ENCODE measurements around the gene ZNF816.
"Not testable (repeated sequence)": the region's sequence is repeated elsewhere in the genome, so short reads cannot be mapped to it uniquely, and the experiment has no call there.

ZNF816 gene

DNA sequence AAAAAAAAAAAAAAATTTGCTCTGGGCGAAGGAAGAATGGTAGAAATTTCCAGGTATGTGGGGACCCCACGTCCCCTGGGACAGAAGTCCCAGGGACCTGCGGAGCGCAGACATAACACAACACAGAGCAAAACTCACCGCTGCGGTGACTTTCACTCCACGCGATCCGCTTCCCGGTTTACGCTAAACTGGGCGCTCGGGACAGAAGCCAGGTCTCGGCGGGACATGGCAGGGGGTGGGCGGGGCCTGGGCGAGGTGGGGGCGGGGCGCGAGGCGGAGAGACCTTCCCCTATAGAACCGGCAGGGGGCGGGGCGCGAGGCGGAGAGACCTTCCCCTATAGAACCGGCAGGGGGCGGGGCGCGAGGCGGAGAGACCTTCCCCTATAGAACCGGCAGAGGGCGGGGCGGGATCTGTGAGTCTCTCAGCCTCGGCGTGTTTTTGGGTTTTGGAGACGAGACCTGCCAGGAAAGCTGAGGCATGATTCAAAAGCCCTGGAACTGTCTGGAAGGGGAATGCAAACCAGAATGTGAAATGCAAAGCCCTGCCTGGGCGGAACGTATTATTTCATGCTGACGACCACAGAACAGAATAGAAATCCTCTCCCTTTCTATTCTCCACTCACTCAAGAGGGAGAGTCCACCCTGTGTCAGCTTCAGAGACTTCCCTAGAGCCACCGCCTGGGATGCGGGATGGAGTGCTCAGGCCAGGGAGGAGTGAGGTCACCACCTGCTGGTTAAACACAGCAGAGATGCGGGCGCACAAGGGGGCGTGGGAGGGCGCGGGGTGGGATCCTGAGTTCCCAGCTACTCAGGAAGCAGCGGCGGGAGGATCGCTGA, 30.9 kb upstream of the ZNF816 start:
- peak overlapping the region; percentile 66 to 70 for H3K4me3 ChIP-seq (ENCODE audit: low read depth in 1 of 2, low read length in 2 of 2)
- H3K4me1 ChIP-seq (ENCODE audit: control insufficient read depth in 1 of 2, insufficient read depth in 2 of 2, low read length in 2 of 2): peaks cover 0 to 8% of the 10 kb centered on the region in 2 donors
- H3K36me3 ChIP-seq (ENCODE audit: control insufficient read depth in 1 of 2, insufficient read depth in 2 of 2, low read length in 2 of 2): no peaks in the 10 kb centered on the region
- peaks cover 0 to 2% of the 10 kb centered on the region in 2 donors for H3K9me3 ChIP-seq (ENCODE audit: control insufficient read depth in 1 of 2, low read length in 2 of 2)
- no peaks in the 10 kb centered on the region for H3K27me3 ChIP-seq (ENCODE audit: control insufficient read depth in 1 of 2, insufficient read depth in 2 of 2, low read length in 2 of 2)
- H3K27ac ChIP-seq (ENCODE audit: low read depth, low read length): no peak overlapping the region
- H3K9ac ChIP-seq (ENCODE audit: low read depth in 1 of 2, low read length in 2 of 2): peak overlapping the region; percentile 39 to 43

DNA sequence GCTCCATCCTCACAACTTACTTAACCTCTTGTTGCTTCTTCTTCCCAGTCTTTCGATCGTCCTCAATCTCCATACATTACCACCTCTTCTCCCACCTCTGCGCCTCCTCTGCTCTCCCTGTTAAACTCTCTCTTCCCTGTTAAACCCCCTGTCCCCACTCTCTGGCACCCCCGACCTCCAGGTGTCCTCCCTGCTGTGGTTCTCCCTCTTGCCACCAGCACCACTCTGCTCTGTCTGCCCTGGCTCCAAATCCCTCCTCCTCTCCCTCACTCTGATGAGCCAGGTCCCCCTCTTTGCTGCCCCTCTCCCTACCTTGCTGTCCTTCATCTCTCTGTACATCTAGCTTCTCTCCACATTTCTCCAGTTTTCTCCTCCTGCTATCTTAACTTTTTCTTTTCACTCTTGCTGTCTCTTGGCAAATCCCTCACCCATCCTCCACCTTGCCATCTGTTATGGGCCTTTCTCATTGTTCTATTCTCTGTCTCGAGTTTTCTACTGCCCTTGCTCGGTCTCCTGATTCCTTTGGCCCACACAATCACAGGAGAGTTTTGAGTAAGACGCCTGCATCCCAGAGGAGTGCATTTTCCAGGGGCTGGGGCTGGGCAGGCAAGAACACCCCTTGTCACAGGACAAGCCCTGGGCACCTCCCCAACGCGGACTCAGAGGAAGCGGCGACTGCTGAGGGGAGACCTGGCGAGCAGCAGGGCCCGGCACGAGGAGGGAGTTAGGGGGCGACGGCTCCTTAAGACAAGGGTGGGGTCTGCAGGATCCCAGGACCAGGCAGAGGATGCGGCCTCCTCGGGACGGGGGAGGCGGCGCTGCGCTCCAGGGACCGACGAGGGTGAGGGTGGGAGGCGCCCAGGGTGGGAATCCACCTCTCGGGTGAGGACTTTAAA, 29.7 kb upstream of the ZNF816 start:
- peak overlapping the region; percentile 62 to 65 for H3K4me3 ChIP-seq (ENCODE audit: low read depth in 1 of 2, low read length in 2 of 2)
- H3K9ac ChIP-seq (ENCODE audit: low read depth in 1 of 2, low read length in 2 of 2): peak overlapping the region; percentile 25 to 39
- peaks cover 2 to 4% of the 10 kb centered on the region in 2 donors for H3K9me3 ChIP-seq (ENCODE audit: control insufficient read depth in 1 of 2, low read length in 2 of 2)
- H3K4me1 ChIP-seq (ENCODE audit: control insufficient read depth in 1 of 2, insufficient read depth in 2 of 2, low read length in 2 of 2): peaks cover 0 to 8% of the 10 kb centered on the region in 2 donors
- H3K36me3 ChIP-seq (ENCODE audit: control insufficient read depth in 1 of 2, insufficient read depth in 2 of 2, low read length in 2 of 2): peaks cover 0 to under 1% of the 10 kb centered on the region in 2 donors
- H3K27ac ChIP-seq (ENCODE audit: low read depth, low read length): no peak overlapping the region
- H3K27me3 ChIP-seq (ENCODE audit: control insufficient read depth in 1 of 2, insufficient read depth in 2 of 2, low read length in 2 of 2): no peaks in the 10 kb centered on the region

DNA sequence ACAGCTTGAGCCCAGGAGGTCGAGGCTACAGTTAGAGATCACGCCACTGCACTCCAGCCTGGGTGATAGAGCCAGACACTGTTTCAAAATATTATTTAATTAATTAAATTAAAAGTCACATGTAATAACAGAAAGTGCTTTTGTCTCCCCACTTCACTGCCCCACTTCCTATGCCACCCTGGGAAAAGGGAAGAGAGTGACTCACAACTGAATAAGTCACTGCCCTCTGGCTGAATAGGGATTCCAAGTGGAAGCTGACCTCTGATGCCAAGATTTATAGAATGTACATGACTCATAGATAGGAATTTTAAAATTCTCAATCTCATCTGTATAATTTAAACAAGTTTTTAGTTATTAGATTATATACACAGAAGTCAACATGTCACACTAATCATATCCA, 28.8 kb upstream of the ZNF816 start:
- Histone ChIP-seq H3K36me3 (ENCODE audit: control insufficient read depth in 1 of 2, insufficient read depth in 2 of 2, low read length in 2 of 2) (peaks cover 0 to 4% of the 10 kb centered on the region in 2 donors), H3K27ac (ENCODE audit: low read depth, low read length) (no peak overlapping the region)

DNA sequence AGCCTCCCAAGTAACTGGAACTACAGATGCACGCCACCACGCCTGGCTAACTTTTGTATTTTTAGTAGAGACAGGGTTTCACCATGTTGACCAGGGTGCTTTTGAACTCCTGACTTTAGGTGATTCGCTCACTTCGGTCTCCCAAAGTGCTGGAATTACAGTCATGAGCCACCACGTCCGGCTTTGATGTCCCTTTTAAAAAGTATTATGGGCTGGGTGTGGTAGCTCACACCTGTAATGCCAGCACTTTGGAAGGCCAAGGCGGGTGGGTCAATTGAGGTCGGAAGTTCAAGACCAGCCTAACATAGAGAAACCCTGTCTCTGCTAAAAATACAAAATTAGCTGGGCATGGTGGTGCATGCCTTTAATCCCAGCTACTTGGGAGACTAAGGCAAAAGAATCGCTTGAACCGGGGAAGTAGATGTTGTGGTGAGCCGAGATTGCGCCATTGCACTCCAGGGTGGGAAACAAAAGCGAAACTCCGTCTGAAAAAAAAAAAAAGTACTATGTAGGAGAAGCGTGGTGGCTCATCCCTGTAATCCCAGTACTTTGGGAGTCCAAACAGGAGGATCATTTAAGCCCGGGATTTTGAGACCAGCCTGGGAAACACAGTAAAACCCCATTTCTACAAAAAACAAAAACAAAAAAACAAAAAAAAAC, 28.2 kb upstream of the ZNF816 start:
- Histone ChIP-seq H3K27ac (ENCODE audit: low read depth, low read length) (no peak overlapping the region), H3K9ac (ENCODE audit: low read depth in 1 of 2, low read length in 2 of 2) (no peak overlapping the region), H3K36me3 (ENCODE audit: control insufficient read depth in 1 of 2, insufficient read depth in 2 of 2, low read length in 2 of 2) (peaks cover 0 to 9% of the 10 kb centered on the region in 2 donors), H3K4me1 (ENCODE audit: control insufficient read depth in 1 of 2, insufficient read depth in 2 of 2, low read length in 2 of 2) (peaks cover 0 to 8% of the 10 kb centered on the region in 2 donors), H3K4me3 (ENCODE audit: low read depth in 1 of 2, low read length in 2 of 2) (no peak overlapping the region), H3K9me3 (ENCODE audit: control insufficient read depth in 1 of 2, low read length in 2 of 2) (peaks cover 9 to 16% of the 10 kb centered on the region in 2 donors), H3K27me3 (ENCODE audit: control insufficient read depth in 1 of 2, insufficient read depth in 2 of 2, low read length in 2 of 2) (no peaks in the 10 kb centered on the region)

More for the DNA sequence above, 28.8 kb upstream of the ZNF816 start:
- Histone ChIP-seq H3K27me3 (ENCODE audit: control insufficient read depth in 1 of 2, insufficient read depth in 2 of 2, low read length in 2 of 2) (no peaks in the 10 kb centered on the region), H3K4me1 (ENCODE audit: control insufficient read depth in 1 of 2, insufficient read depth in 2 of 2, low read length in 2 of 2) (peaks cover 0 to 8% of the 10 kb centered on the region in 2 donors), H3K9ac (ENCODE audit: low read depth in 1 of 2, low read length in 2 of 2) (no peak overlapping the region), H3K9me3 (ENCODE audit: control insufficient read depth in 1 of 2, low read length in 2 of 2) (peaks cover 9 to 10% of the 10 kb centered on the region in 2 donors), H3K4me3 (ENCODE audit: low read depth in 1 of 2, low read length in 2 of 2) (no peak overlapping the region)

DNA sequence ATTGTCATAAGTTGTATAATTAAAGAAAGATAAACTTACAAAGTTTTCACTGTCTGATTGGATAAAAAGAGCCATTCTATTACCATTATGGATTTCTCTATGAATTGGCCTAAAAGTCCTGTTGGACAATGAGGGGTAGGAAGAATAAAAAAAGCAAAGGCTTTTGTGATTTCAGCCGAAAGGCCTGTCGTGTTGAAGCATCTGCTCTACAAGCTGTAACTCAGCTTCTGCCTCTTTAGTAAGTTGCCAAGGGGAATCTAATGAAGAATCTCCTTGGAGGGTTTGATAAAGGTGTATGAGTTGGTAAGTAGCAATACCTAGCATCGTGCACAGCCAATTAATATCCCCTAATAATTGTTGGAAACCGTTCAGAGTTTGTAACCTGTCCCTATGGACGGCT, 25.8 kb upstream of the ZNF816 start:
- Histone ChIP-seq H3K27me3 (ENCODE audit: control insufficient read depth in 1 of 2, insufficient read depth in 2 of 2, low read length in 2 of 2) (no peaks in the 10 kb centered on the region), H3K9ac (ENCODE audit: low read depth in 1 of 2, low read length in 2 of 2) (no peak overlapping the region), H3K4me1 (ENCODE audit: control insufficient read depth in 1 of 2, insufficient read depth in 2 of 2, low read length in 2 of 2) (peaks cover 0 to 8% of the 10 kb centered on the region in 2 donors), H3K27ac (ENCODE audit: low read depth, low read length) (no peak overlapping the region), H3K4me3 (ENCODE audit: low read depth in 1 of 2, low read length in 2 of 2) (no peak overlapping the region), H3K9me3 (ENCODE audit: control insufficient read depth in 1 of 2, low read length in 2 of 2) (peaks cover 11 to 33% of the 10 kb centered on the region in 2 donors), H3K36me3 (ENCODE audit: control insufficient read depth in 1 of 2, insufficient read depth in 2 of 2, low read length in 2 of 2) (peaks cover 0 to 17% of the 10 kb centered on the region in 2 donors)

DNA sequence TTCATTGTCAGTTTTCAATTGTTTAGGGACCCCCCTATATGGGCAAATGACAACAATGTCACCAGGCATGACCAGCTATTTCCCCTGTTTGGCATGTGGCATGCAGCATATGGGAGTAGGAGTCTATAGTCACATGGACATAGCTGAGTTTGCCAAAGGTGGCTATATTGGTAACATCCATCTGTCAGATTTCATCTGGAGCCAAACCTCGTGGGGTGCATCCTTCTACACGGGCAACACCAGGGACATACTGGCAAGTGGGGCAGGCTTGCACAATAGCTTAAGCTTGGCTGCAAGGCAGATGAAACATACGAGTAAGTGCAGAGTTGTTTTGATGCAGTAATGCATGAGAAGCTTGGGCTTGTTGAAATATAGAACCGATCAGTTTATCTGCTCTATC, 24.5 kb upstream of the ZNF816 start:
- H3K27ac ChIP-seq (ENCODE audit: low read depth, low read length): no peak overlapping the region
- peaks cover 0 to 1% of the 10 kb centered on the region in 2 donors for H3K4me1 ChIP-seq (ENCODE audit: control insufficient read depth in 1 of 2, insufficient read depth in 2 of 2, low read length in 2 of 2)
- peaks cover 0 to 17% of the 10 kb centered on the region in 2 donors for H3K36me3 ChIP-seq (ENCODE audit: control insufficient read depth in 1 of 2, insufficient read depth in 2 of 2, low read length in 2 of 2)
- no peak overlapping the region for H3K9ac ChIP-seq (ENCODE audit: low read depth in 1 of 2, low read length in 2 of 2)
- peaks cover 11 to 38% of the 10 kb centered on the region in 2 donors for H3K9me3 ChIP-seq (ENCODE audit: control insufficient read depth in 1 of 2, low read length in 2 of 2)
- H3K27me3 ChIP-seq (ENCODE audit: control insufficient read depth in 1 of 2, insufficient read depth in 2 of 2, low read length in 2 of 2): no peaks in the 10 kb centered on the region
- H3K4me3 ChIP-seq (ENCODE audit: low read depth in 1 of 2, low read length in 2 of 2): no peak overlapping the region

DNA sequence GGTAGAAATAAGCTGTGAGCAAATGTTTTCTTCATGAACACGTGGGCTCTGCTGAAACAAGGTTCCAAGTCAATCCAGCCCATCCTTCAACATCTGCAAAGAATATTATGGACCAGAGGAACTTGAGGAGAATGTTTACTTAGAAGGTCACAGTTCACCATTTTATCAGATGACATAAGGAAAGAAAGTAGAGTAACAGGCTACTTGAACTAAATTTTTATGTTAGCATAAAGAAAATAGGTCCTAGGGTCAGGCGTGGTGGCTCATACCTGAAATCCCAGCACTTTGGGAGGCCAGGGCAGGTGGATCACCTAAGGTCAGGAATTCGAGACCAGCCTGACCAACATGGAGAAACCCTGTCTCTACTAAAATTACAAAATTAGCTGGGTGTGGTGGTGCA, 20.5 kb upstream of the ZNF816 start:
- Histone ChIP-seq H3K36me3 (ENCODE audit: control insufficient read depth in 1 of 2, insufficient read depth in 2 of 2, low read length in 2 of 2) (peaks cover 0 to 17% of the 10 kb centered on the region in 2 donors), H3K9me3 (ENCODE audit: control insufficient read depth in 1 of 2, low read length in 2 of 2) (peaks cover 11 to 38% of the 10 kb centered on the region in 2 donors)
- H3K27me3 ChIP-seq (ENCODE audit: control insufficient read depth in 1 of 2, insufficient read depth in 2 of 2, low read length in 2 of 2); H3K4me3 ChIP-seq (ENCODE audit: low read depth in 1 of 2, low read length in 2 of 2); H3K27ac ChIP-seq (ENCODE audit: low read depth, low read length); H3K9ac ChIP-seq (ENCODE audit: low read depth in 1 of 2, low read length in 2 of 2); H3K4me1 ChIP-seq (ENCODE audit: control insufficient read depth in 1 of 2, insufficient read depth in 2 of 2, low read length in 2 of 2): not testable (repeated sequence)

DNA sequence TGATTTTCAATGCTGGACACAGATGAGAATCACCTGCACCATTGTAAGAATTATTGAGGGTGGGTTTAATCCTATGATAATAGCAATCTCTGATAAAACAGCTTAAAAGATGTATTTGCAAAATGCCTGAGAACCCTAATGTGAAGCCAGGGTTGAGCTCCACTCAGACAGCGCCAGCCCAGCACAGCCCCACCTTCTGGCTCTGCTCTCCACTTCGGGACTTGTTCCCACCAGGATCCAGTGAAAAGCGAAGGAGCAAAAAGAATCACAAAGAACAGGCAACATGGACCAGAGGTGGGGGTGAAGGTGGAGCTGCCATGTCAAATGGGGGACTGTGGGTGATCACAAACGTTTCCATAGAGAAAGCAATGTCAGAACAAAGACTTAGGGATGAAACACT, 18.6 kb upstream of the ZNF816 start:
- H3K36me3 ChIP-seq (ENCODE audit: control insufficient read depth in 1 of 2, insufficient read depth in 2 of 2, low read length in 2 of 2): peaks cover 0 to 11% of the 10 kb centered on the region in 2 donors
- no peaks in the 10 kb centered on the region for H3K27me3 ChIP-seq (ENCODE audit: control insufficient read depth in 1 of 2, insufficient read depth in 2 of 2, low read length in 2 of 2)
- H3K4me3 ChIP-seq (ENCODE audit: low read depth in 1 of 2, low read length in 2 of 2): no peak overlapping the region
- no peaks in the 10 kb centered on the region for H3K4me1 ChIP-seq (ENCODE audit: control insufficient read depth in 1 of 2, insufficient read depth in 2 of 2, low read length in 2 of 2)
- H3K27ac ChIP-seq (ENCODE audit: low read depth, low read length): no peak overlapping the region
- peaks cover 4 to 31% of the 10 kb centered on the region in 2 donors for H3K9me3 ChIP-seq (ENCODE audit: control insufficient read depth in 1 of 2, low read length in 2 of 2)
- H3K9ac ChIP-seq (ENCODE audit: low read depth in 1 of 2, low read length in 2 of 2): no peak overlapping the region

DNA sequence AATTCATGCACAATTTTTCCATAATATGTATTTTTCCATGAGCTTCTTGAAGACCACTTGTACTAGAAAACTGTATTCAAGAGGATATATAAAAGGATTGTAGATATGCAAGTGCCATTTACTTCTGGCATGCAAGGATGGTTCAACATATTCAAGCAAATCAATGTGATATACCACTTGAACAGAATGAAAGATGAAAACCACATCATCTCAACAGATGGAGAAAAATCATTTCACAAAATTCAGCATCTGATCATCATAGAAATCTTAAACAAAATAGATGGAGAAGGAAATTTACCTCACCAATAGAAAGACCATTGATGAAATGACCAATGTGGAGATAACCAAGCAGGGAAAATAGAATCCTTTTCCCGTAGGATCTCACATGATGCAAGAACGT, 5.1 kb upstream of the ZNF816 start:
- H3K27ac ChIP-seq (ENCODE audit: low read depth, low read length): no peak overlapping the region
- H3K36me3 ChIP-seq (ENCODE audit: control insufficient read depth in 1 of 2, insufficient read depth in 2 of 2, low read length in 2 of 2): peaks cover 0 to 5% of the 10 kb centered on the region in 2 donors
- peaks cover 4 to 5% of the 10 kb centered on the region in 2 donors for H3K4me1 ChIP-seq (ENCODE audit: control insufficient read depth in 1 of 2, insufficient read depth in 2 of 2, low read length in 2 of 2)
- no peak overlapping the region for H3K4me3 ChIP-seq (ENCODE audit: low read depth in 1 of 2, low read length in 2 of 2)
- H3K27me3 ChIP-seq (ENCODE audit: control insufficient read depth in 1 of 2, insufficient read depth in 2 of 2, low read length in 2 of 2): no peaks in the 10 kb centered on the region
- no peak overlapping the region for H3K9ac ChIP-seq (ENCODE audit: low read depth in 1 of 2, low read length in 2 of 2)
- peaks cover 16 to 24% of the 10 kb centered on the region in 2 donors for H3K9me3 ChIP-seq (ENCODE audit: control insufficient read depth in 1 of 2, low read length in 2 of 2)

Data from duodenal mucosa (tissue), 2 donors.